HG03460 (cell line): Measurements from ENCODE around the gene MTHFD2L.
"Not testable (repeated sequence)": the region's sequence is repeated elsewhere in the genome, so short reads cannot be mapped to it uniquely, and the experiment has no call there.

Experiments used
- ATAC-seq: cut with Tn5 transposase; IDR thresholded peaks from one replicate; pipeline ENCODE4 v1.9.1; 2021; ENCODE audit not compliant: unreplicated experiment

The MTHFD2L gene

DNA sequence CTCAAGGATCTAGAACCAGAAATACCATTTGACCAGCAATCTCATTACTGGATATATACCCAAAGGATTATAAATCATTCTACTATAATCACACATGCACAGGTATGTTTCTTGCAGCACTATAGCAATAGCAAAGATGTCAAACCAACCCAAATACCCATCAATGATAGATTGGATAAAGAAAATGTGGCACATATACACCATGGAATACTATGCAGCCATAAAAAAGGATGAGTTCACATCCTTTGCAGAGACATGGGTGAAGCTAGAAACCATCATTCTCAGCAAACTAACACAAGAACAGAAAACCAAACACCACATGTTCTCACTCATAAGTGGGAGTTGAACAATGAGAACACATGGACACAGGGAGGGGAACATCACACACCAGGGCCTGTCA is 25.7 kb upstream of the MTHFD2L start:
- not testable (repeated sequence) for ATAC-seq

DNA sequence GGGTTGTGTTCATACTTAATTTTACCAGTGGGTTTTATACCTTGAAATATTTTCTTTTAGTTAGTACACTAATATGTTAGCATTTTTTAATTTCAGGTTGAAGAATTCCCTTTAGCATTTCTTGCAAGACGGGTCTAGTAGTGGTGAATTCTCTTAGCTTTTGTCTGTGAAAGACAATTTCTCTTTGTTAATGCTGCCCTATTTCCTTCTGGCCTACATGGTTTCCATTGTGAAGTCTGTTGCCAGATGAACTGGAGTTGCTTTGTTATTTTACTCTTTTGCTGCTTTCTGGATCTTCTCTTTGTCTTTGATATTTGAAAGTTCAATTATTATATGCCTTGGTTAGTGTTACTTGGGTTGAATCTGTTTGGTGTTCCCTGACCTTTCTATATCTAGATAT is 25.0 kb upstream of the MTHFD2L start:
- no peak for ATAC-seq

DNA sequence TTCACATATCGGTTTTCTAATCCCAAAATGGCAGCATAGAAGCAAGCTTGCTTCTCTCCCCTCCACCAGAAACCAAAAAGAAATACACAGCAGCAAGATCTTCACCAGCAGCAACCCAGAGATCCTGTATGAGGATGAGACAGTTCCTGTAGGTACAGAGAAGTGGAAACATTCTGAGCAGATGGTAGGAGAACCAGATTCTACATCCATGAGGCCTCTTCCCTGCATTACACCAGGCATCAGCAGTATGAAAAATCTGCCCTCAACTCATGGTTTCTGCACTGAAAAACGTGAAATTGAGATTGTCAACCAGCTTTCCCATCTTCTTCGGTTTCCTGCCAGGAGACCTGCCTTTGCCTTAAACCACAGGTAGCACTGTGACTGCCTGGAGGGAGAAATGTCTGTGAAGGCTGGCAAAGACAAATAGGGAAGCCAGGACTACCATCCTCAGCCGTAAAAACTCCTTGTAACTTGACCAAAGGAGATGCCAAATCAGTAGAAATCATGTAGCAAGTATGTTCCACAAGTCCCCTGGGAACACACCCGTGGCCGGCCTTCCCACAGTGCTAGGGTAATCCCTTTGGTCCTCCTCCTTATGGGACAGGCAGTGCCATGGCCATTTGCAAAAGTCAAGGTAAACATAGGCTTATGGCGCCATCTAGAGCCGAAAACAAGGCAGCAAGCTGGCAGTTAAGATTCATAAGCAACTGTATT is 24.0 kb upstream of the MTHFD2L start:
- no peak for ATAC-seq

DNA sequence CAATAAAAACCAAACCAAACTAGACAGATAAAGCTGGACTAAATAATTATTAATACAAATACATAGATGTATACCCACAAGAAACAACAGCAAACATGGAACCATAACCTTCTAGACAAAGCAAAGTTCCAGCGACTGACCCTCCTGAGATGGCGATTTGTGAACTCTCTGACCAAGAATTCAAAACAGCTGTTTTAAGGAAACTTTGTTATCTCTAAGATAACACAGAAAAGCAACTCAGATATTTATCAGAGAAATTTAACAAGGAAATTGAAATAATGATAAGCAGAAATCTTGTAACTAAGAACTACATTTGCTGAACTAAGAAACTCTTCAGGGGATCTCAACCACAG is 23.4 kb upstream of the MTHFD2L start:
- no peak for ATAC-seq

DNA sequence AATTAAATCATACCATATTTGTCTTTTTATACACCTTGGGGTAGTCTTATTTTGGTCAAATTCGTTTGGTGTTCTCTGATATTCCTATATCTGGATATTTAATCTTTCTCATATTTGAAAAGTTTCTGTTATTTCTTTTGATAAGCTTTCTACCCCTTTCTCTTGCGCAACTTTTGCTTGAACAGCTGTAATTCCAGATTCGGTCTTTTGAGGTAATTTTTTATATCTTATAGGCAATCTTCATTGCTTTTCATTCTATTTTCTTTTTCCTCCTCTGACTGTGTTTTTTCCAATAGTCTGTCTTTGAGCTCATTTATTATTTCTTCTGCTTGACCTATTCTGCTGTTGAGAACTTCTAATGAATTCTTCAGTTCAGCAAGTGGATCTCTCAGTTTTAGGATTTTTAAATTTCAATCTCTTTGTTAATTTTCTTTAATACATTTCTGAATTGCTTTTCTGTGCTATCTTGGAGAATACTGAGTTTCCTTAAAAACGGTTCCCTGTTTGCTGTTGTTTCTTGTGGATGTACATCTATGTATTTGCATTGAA is 11.3 kb upstream of the MTHFD2L start:
- no peak for ATAC-seq

DNA sequence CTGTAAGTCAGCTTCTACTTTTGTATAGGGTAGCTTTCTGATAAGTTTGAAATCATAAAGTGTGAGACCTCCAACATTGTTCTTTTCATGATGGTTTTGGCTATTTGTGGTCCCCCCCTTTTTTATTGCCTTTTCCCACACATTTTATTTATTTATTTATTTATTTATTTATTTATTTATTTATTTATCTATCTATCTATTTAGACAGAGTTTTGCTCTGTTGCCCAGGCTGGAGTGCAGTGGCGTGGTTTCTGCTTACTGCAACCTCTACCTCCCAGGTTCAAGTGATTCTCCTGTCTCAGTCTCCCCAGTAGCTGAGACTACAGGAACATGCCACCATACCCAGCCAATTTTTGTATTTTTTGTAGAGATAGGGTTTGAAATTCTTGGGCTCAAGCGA is 9.7 kb upstream of the MTHFD2L start:
- no peak for ATAC-seq

DNA sequence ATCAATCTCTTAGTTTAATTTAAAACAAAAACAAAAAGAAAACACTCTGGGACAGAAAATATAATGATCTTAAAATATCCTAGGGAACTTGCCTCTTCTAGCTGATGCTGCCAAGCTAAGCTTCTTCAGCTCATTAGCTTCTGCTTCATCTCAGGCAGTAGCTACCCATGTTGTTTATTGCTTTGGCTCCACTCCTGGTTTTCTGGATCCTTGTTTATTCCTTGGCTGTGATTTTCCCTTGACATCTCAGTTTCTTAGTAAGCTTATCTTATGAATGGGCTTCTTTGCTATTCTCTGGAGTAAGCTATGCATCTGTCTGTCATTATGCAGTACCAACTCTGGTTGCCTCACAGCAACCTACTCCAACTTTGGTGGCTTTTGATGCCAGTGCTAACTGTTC is 5.1 kb upstream of the MTHFD2L start:
- no peak for ATAC-seq

DNA sequence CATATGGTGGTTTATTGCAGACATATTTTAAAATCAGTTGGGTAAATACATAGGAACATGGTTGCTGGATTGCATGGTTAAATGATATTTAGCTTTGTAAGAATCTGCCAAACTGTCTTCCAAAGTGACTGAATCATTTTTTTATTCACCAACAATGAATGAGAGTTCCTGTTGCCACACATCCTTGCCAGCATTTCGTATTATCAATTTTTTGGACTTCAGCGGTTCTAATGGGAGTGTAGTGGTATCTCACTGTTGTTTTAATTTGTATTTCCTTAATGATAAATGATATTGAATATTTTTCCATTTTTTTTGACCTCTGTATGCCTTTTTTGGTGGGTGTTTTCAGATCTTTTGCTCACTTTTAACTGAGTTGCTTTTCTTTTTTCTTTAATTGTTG is 1.4 kb upstream of the MTHFD2L start:
- no peak for ATAC-seq

DNA sequence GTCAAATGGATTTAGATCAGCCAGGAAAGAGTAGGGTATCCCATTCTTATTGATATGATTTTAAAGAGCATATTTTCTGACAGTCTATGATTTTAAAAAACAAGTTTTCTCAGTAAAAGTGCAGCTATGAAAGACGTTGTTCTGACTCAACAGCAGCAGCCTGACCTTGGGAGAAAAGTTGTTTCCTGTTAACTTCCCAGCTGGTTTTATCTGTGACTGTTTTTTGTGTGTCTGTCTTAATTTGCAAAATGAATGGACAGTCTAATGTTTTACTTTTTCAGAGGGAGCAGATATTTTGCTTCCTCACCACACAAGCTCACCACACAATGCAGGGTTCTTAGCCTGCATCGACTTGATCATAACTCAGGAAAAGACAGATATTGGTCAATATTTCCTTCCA is 764 bp upstream of the MTHFD2L start:
- no peak for ATAC-seq

DNA sequence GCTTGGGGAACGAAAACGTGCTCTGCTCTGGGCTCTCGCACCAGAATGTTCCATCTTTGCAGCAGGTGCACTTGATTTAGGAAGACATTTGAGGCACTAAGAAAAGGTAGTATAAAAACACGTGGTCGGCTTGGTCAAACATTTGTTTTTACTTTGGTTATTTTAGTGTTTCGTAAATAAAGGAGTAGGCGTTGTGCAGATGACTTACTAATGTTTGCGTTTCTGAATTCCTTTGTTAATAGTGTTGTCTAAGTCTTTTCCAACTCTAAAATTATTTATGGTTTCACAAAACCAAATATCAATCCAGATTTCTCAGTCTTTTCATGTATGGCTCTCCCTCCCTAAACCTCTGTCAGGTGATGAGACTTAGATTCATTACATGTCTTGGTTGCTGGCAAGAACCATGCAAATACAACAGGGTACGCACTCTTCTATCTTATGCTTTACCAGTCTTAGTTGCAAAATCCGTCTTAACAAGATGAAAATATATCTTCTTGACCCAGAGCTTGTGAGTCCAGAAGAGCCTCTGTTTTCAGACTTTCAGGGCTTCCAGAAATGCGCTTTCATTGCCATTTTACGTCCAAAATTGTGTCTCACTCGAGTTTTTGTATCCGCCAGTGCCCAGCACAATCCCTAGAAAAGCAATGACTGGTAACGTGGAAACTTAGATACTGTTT is 686 bp downstream of the MTHFD2L start:
- no peak for ATAC-seq

DNA sequence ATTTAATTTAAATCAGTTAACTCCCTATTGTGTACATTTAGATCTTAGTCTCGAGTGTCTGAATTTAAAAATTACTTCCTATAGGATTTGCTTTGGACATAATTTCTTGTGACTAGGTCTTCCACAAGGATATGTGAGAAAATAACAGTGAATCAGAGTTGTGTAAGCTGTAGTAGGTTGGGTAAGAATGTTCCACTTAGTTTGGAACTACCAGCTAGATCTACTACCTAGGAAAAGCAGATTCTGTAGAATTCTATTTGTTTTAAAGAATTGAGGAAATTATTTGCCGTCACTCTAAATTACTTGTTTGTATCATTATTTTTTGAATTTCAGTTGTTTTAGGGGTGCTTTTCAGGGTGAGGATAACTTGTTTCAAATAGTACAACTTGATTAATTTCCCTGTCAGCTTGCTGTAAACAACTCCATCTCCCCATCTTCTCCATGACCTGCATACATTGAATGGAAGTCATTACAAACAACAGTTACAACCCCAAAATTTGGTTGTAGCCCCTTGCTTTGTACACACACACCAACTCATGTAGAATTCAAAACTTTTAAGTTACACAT is 1.3 kb downstream of the MTHFD2L start:
- ATAC-seq: no peak

DNA sequence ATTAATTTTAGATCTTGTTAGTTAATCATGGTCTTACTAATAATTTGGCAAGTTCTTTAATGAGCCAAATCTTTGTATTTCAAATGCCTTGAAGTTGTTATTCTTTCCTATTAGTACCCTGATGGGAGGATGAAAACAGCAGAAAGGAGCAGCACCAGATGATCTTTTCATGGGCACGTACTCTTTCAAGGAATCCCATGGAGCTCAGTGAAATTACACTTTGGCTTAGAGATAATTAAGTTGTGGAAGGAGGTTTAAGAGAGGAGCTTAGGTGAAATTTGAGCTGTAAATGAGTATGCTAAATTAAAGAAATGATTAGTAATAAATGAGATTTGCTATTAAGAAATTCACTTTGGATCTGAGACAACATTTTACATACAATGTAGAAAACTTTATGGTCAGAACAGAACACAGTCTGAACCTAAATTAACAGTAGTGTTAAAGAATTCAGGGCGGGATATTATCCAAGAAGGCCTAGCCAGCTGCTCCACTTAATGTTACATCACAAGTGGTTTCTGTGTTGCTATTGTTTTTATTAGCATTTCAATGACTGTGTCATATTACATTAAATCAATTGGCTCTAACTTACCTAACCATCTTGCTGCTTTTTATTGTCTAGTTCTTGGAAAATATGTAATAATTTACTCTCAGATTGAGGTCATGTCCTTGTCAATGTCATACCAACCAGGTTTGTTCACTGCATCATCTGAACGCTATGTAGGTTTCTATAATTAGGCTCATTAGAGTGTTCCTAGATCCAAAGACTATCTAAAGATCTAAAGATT is 3.9 kb downstream of the MTHFD2L start:
- ATAC-seq: no peak

DNA sequence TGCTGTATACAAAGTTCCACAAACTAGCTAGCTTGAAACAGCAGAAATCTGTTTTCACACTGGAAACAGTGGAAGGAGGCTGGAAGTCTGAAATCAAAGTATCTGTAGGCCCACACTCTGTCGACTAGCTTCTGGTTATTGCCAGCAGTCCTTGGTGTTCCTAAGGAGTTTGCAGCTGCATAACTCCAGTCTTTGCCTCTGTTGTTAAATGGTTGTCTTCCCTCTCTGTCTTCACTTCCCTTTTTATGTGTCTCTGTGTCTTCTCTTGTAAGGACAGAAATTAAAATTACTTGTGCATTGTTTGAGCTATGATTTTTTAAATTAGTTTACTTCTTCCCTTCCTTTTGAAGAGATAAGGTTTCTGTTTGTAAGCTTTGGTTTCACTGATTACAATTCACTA is 8.2 kb downstream of the MTHFD2L start:
- ATAC-seq: no peak

DNA sequence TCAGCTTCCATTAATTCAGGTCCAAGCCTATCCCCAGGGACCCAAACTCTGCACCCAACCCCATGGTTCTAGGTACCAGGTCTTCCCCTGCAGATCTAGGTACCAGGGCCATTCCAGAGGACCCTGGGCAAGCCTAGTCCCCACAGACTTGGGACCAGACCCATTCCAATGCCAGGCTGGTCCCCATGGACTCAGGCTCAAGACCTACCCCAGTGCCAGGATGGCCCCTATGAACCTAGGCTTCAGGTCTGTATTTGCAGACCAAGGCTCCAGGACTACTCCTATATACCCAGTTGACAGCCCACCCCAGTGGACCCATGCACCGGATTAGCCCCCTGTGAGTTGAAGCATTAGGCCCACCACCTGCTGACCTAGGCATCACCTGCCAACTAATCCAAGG is 8.9 kb downstream of the MTHFD2L start:
- no peak for ATAC-seq

DNA sequence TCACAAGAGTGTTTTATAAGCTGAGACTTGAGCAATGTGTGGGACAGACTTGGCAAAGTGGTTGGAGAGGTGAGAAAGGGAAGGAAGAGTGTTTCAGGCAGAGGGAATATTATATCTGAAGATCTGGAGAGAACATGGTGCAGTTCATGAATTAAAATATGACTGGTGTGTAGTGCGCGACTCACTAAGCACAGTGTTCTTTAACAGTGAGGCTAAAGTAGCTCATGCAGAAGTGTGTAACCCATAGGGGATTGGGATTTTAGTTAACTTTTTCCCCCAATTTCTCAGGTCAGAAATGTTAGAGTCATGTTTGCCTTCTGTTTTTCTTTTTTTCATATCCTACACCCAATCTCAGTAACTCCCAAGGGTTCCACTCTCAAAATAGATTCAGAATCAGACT is 9.7 kb downstream of the MTHFD2L start:
- no peak for ATAC-seq

DNA sequence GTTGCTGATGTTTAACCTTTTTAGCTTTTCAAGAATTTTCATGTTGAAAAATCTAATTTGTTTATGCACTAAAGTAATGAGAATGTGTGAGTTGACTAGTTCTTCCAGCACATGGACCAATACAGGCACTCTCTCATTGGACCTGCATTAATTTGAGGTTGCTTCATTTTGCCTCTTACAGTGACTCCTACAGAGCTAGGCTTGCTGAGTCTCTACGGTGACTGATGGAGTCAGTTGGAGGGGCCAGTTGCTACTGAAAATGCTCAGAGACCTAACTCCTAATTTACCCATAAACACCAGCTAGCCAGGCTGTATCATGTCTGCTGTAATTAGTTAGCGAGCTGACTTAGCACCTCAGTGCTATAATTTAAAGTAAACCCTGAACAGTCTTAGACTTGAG is 10.9 kb downstream of the MTHFD2L start:
- ATAC-seq: no peak

DNA sequence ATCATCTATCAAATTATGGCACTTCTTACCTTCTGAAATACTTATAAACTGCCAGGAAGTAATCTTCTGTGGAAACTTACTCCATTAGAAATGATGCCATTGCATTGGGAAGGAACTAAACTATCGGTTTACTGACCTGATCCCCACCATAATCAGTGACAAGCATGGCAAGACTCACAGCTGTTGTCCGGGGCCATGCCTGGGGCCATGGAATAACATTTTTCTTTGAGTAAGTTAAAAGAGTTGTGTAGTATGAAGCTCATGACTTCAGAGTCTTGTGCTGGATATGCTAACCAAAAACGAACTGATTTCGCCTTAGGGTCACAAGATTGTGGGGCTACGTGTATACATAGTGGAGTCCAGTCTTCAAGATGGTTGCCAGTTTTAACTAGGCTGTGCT is 15.4 kb downstream of the MTHFD2L start:
- ATAC-seq: no peak

DNA sequence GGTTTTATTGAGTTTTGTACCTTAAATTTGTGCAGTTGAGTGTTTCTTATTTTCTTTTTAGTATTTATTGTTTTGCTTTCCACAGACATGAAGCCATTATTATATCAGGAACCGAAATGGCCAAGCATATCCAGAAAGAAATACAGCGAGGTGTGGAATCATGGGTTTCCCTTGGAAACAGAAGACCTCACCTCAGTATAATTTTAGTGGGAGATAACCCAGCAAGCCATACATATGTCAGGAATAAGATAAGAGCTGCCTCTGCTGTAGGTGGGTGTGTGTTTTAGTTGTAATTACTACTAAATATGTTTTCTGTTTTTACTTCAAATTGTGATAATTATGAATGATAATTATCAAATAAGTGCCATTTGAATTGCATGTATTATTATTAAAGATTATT is 16.5 kb downstream of the MTHFD2L start:
- ATAC-seq: no peak

DNA sequence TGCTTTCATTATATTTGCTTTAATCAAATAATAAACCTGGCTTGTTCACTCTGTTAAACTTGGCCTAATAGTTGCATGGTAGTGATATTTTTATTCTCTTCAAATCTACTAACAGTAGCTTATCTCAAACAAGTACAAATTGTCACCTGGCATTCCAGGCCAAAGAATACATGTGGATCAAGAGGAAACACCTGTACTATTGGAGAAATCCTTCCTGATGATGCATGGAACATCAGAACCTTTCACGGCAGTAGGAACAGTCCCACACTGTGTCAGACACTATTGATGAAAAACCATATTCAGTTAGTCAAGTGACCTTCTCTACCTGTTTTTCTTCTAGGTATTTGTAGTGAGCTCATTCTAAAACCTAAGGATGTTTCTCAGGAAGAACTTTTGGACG is 17.0 kb downstream of the MTHFD2L start:
- no peak for ATAC-seq

DNA sequence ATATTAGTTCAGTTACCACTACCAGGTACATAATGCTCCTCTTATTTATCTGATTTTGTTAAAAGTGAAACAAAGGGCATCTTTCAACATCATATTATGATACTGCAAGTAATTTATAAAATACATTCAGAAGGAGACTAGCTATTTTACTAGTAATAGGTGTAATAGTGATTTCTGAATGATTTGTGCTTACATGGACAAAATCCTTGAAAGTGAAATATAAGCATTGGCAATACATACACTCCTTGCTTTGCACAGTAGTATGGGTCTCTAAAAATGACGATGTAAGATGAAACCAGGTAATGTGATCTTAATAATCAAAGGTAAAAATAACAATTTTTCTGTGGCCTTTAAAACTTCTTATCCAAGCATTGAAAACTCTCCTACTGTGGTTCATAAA is 17.5 kb downstream of the MTHFD2L start:
- no peak for ATAC-seq

DNA sequence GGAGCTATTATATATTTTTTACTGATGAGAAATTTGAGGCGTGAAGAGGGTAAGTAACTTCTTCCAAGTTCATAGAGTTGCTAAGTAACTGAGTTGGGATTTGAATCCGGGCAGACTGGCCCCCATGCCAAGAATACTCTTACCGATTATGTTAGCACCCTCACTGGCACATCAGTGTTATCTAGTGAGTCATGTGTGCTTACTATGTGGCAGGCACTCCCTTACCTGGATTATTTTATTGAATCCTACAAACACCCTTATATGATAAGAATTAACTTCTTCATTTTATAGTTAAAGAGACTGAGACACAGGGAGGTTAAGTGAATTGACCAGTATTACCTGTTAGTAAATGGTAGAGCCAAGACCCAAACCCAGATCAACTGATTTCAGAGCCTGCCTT is 20.9 kb downstream of the MTHFD2L start:
- no peak for ATAC-seq

DNA sequence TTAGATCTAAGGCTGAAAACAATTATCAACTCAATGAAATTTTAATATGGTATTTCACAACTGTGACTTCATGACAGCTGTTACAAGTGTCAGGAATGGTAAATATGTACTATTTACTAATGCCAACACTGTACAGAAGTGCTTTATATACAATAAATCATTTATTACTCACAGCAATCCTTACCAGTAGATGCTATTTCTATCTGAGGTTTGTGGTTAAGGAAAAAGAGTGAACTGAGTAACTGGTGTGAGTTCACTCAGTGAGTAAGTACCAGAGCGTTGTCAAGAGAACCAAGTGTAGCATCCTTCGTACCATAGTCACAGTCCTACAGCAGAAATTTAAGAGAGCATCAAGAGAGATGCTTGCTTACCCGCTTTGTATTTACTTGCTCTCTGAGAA is 23.3 kb downstream of the MTHFD2L start:
- no peak for ATAC-seq
